GM19372 (cell line): Measurements from ENCODE around the gene OLFML2B.
"Not testable (repeated sequence)": the region's sequence is repeated elsewhere in the genome, so short reads cannot be mapped to it uniquely, and the experiment has no call there.

Experiments used
- ATAC-seq: cut with Tn5 transposase; IDR thresholded peaks from one replicate; pipeline ENCODE4 v1.9.1; 2021; ENCODE audit warnings: mild to moderate bottlenecking, low read depth, moderate library complexity; ENCODE audit not compliant: unreplicated experiment

OLFML2B gene

GRCh38 chr1:162036163-162036562 lies 12.5 kb upstream of the OLFML2B start:
- ATAC-seq = no peak

- no peak for ATAC-seq
Measured at GRCh38 chr1:162035241-162035640, 11.6 kb upstream of the OLFML2B start.

GRCh38 chr1:162033428-162033827 lies 9.8 kb upstream of the OLFML2B start:
- ATAC-seq = no peak

GRCh38 chr1:162030759-162031280 lies 7.2 kb upstream of the OLFML2B start:
- no peak for ATAC-seq

GRCh38 chr1:162029157-162029556 lies 5.5 kb upstream of the OLFML2B start:
- no peak for ATAC-seq

GRCh38 chr1:162028726-162029125 lies 5.1 kb upstream of the OLFML2B start:
- ATAC-seq = no peak

GRCh38 chr1:162026881-162027280 lies 3.2 kb upstream of the OLFML2B start:
- no peak for ATAC-seq

- ATAC-seq = no peak
Measured at GRCh38 chr1:162025541-162025940, 1.9 kb upstream of the OLFML2B start.

GRCh38 chr1:162023181-162023546 lies 505 bp downstream of the OLFML2B start:
- ATAC-seq = no peak

GRCh38 chr1:162022626-162023025 lies 1.0 kb downstream of the OLFML2B start:
- ATAC-seq = no peak

GRCh38 chr1:162021124-162021523 lies 2.5 kb downstream of the OLFML2B start:
- ATAC-seq = no peak

GRCh38 chr1:162020150-162020549 lies 3.5 kb downstream of the OLFML2B start:
- no peak for ATAC-seq

GRCh38 chr1:162019446-162019845 lies 4.2 kb downstream of the OLFML2B start:
- ATAC-seq = no peak

GRCh38 chr1:162019006-162019405 lies 4.7 kb downstream of the OLFML2B start:
- ATAC-seq = no peak

GRCh38 chr1:162018418-162018817 lies 5.3 kb downstream of the OLFML2B start:
- ATAC-seq = no peak

- not testable (repeated sequence) for ATAC-seq
Measured at GRCh38 chr1:162017791-162018190, 5.9 kb downstream of the OLFML2B start.

GRCh38 chr1:162016631-162017030 lies 7.0 kb downstream of the OLFML2B start:
- ATAC-seq = no peak

- no peak for ATAC-seq
Measured at GRCh38 chr1:162015196-162015595, 8.5 kb downstream of the OLFML2B start.

GRCh38 chr1:162014202-162014601 lies 9.5 kb downstream of the OLFML2B start:
- ATAC-seq = no peak

- no peak for ATAC-seq
Measured at GRCh38 chr1:162013289-162013688, 10.4 kb downstream of the OLFML2B start.

- no peak for ATAC-seq
Measured at GRCh38 chr1:162011337-162012012, 12.2 kb downstream of the OLFML2B start.

- no peak for ATAC-seq
Measured at GRCh38 chr1:162010175-162010506, 13.5 kb downstream of the OLFML2B start.
